HepG2 (cell line): ENCODE measurements around the gene TEX28. TPM values are rescaled to one million over a fixed set of nuclear protein-coding genes. Genes with fewer than 3 reads are reported as not detected.

ENCODE experiments used
- ARNT ChIP-seq: fragments of 450-650 bp; IDR thresholded peaks from 2 replicates; pipeline ENCODE4 v1.6.1; 2017
- JDP2 ChIP-seq: sonication (generic); formaldehyde crosslinking; IDR thresholded peaks from 2 replicates; pipeline ENCODE4 v1.8.1; 2022; ENCODE audit warnings: missing genetic modification reagents, borderline replicate concordance
- ZNF75D ChIP-seq: sonication (generic); formaldehyde crosslinking; IDR thresholded peaks from 2 replicates; pipeline ENCODE4 v1.8.1; 2023; ENCODE audit warnings: missing genetic modification reagents, mild to moderate bottlenecking, borderline replicate concordance
- polyA plus RNA-seq, 8 experiments: library from polyadenylated mRNA; depleted of rRNA in 3 of 8; stranded (reverse) in 7 of 8; unstranded in 1 of 8; fragments of >200 nt; fragmentation: Illumina TruSeq in 4 of 8; extraction: Trizol in 4 of 8; gene quantifications; 2 replicates each; pipeline versions ENCODE4 v1.2.1 to v1.2.3, GENCODE V29; 2011 to 2016; ENCODE audit warnings: low read depth in 4 of 8, missing spikeins in 1 of 8, mixed read lengths in 1 of 8; ENCODE audit not compliant: insufficient read depth in 1 of 8
- total RNA-seq, 5 experiments: library from RNA; depleted of rRNA; stranded (reverse); fragments of >200 nt; fragmentation: Illumina TruSeq; extraction: Trizol; gene quantifications; 2 replicates each; pipeline ENCODE4 v1.2.3, GENCODE V29; 2016; ENCODE audit warnings: low read depth in 1 of 5
- TF ChIP-seq, protein P1 (sequence below): IDR thresholded peaks from 2 replicates; pipeline ENCODE4 v1.4.0; 2020; ENCODE audit warnings: mild to moderate bottlenecking, missing genetic modification reagents
- TF ChIP-seq, protein P2 (sequence below): sonication (generic); formaldehyde crosslinking; IDR thresholded peaks from 2 replicates; pipeline ENCODE4 v1.9.0; 2021; ENCODE audit warnings: missing genetic modification reagents, mild to moderate bottlenecking, borderline replicate concordance
- TF ChIP-seq, protein P3 (sequence below): IDR thresholded peaks from 2 replicates; pipeline ENCODE4 v1.6.1; 2016; ENCODE audit warnings: low read depth

The TEX28 gene
- total and polyA plus RNA-seq, 2 of the 13 experiments (the other 11 are each of a cell fraction or from before 2014, with no cell fraction given) = not detected

DNA sequence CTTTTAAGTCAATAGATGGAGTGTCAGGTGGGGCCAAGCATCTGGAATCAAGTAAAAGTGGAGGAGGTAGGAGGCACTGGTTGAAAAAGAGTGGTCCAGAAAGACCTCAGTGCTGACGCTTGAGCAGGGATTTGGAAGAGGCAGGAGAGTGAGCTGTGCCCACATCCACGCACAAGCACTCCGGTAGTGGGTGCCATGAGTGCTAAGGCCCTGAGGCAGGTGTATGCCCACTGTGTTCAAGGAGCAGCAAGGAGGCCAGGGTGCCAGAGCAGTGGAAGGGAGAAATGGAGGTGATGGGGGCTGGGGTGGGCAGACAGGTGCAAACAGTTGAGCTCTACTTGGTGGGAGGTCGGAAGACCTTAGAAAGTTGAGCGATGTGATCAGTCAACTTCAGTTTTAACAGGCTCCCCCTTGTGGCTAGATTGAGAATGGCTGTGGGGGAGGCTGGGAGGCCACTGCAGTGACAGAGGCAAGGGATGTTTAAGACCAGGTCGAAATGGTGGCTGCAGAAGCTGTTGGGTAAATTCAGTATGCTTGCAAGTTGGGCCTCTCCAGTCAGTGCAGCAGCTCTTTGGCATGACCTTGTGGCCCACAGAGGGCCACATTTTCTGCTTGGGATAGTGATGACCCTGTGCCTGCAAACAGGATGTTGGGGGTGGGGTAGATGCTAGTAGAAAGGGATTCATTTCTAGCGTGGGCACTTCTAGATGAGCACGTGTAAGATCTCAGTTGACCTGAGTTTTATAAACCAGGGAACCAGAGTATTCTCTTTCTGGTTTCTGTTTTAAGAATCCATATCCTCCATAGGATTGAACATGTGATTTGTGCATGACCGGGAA lies 13.4 kb upstream of the TEX28 start (continued):
- TF ChIP-seq, protein P1, sequence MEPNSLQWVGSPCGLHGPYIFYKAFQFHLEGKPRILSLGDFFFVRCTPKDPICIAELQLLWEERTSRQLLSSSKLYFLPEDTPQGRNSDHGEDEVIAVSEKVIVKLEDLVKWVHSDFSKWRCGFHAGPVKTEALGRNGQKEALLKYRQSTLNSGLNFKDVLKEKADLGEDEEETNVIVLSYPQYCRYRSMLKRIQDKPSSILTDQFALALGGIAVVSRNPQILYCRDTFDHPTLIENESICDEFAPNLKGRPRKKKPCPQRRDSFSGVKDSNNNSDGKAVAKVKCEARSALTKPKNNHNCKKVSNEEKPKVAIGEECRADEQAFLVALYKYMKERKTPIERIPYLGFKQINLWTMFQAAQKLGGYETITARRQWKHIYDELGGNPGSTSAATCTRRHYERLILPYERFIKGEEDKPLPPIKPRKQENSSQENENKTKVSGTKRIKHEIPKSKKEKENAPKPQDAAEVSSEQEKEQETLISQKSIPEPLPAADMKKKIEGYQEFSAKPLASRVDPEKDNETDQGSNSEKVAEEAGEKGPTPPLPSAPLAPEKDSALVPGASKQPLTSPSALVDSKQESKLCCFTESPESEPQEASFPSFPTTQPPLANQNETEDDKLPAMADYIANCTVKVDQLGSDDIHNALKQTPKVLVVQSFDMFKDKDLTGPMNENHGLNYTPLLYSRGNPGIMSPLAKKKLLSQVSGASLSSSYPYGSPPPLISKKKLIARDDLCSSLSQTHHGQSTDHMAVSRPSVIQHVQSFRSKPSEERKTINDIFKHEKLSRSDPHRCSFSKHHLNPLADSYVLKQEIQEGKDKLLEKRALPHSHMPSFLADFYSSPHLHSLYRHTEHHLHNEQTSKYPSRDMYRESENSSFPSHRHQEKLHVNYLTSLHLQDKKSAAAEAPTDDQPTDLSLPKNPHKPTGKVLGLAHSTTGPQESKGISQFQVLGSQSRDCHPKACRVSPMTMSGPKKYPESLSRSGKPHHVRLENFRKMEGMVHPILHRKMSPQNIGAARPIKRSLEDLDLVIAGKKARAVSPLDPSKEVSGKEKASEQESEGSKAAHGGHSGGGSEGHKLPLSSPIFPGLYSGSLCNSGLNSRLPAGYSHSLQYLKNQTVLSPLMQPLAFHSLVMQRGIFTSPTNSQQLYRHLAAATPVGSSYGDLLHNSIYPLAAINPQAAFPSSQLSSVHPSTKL (CRISPR knock-in tag) = no peak
- TF ChIP-seq, protein P2, sequence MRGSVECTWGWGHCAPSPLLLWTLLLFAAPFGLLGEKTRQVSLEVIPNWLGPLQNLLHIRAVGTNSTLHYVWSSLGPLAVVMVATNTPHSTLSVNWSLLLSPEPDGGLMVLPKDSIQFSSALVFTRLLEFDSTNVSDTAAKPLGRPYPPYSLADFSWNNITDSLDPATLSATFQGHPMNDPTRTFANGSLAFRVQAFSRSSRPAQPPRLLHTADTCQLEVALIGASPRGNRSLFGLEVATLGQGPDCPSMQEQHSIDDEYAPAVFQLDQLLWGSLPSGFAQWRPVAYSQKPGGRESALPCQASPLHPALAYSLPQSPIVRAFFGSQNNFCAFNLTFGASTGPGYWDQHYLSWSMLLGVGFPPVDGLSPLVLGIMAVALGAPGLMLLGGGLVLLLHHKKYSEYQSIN = no peak
- TF ChIP-seq JDP2 (CRISPR knock-in tag) (no peak), ZNF75D (no peak), ARNT (no peak)
- TF ChIP-seq, protein P3, sequence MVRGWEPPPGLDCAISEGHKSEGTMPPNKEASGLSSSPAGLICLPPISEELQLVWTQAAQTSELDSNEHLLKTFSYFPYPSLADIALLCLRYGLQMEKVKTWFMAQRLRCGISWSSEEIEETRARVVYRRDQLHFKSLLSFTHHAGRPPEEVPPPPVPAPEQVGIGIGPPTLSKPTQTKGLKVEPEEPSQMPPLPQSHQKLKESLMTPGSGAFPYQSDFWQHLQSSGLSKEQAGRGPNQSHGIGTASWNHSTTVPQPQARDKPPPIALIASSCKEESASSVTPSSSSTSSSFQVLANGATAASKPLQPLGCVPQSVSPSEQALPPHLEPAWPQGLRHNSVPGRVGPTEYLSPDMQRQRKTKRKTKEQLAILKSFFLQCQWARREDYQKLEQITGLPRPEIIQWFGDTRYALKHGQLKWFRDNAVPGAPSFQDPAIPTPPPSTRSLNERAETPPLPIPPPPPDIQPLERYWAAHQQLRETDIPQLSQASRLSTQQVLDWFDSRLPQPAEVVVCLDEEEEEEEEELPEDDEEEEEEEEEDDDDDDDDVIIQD (CRISPR knock-in tag) = no peak
